ENCODE measurements around the gene SMAD6. TPM values are rescaled to one million over a fixed set of nuclear protein-coding genes. Genes with fewer than 3 reads are reported as not detected.

Gene SMAD6
- total RNA-seq, 2 experiments from 2014 or later = 0.97 to 1.2 TPM

- Mint-ChIP-seq H3K36me3 (ENCODE audit: low read depth) (no peaks in the 10 kb centered on the region), H3K4me1 (ENCODE audit: low read depth) (no peaks in the 10 kb centered on the region), H3K27me3 (ENCODE audit: low read depth) (no peaks in the 10 kb centered on the region), H3K27ac (no peak overlapping the region), H3K4me3 (no peak overlapping the region), H3K9me3 (ENCODE audit: insufficient read depth) (no peaks in the 10 kb centered on the region)
- ATAC-seq (no peak), DNase-seq (no peak)
- POLR2A ChIA-PET = no interaction called here
- CTCF ChIA-PET = no interaction called here
Measured at GRCh38 chr15:66783725-66784124, 81.7 kb downstream of the SMAD6 start.

- ATAC-seq (no peak), DNase-seq (no peak)
- H3K9me3 Mint-ChIP-seq (ENCODE audit: insufficient read depth) = no peaks in the 10 kb centered on the region
- H3K4me1 Mint-ChIP-seq (ENCODE audit: low read depth) = no peaks in the 10 kb centered on the region
- H3K36me3 Mint-ChIP-seq (ENCODE audit: low read depth) = no peaks in the 10 kb centered on the region
- POLR2A ChIA-PET = no interaction called here
- no peaks in the 10 kb centered on the region for H3K27me3 Mint-ChIP-seq (ENCODE audit: low read depth)
- CTCF ChIA-PET = no interaction called here
- no peak overlapping the region for H3K4me3 Mint-ChIP-seq
- H3K27ac Mint-ChIP-seq = no peak overlapping the region
Measured at GRCh38 chr15:66784174-66784573, 82.1 kb downstream of the SMAD6 start.

- POLR2A ChIA-PET = no interaction called here
- no peak overlapping the region for H3K4me3 Mint-ChIP-seq
- no peaks in the 10 kb centered on the region for H3K9me3 Mint-ChIP-seq (ENCODE audit: insufficient read depth)
- CTCF ChIA-PET = no interaction called here
- ATAC-seq (no peak), DNase-seq (no peak)
- H3K4me1 Mint-ChIP-seq (ENCODE audit: low read depth) = no peaks in the 10 kb centered on the region
- no peaks in the 10 kb centered on the region for H3K27me3 Mint-ChIP-seq (ENCODE audit: low read depth)
- H3K27ac Mint-ChIP-seq = no peak overlapping the region
- H3K36me3 Mint-ChIP-seq (ENCODE audit: low read depth) = no peaks in the 10 kb centered on the region
Measured at GRCh38 chr15:66785637-66786036, 83.6 kb downstream of the SMAD6 start.

DNA sequence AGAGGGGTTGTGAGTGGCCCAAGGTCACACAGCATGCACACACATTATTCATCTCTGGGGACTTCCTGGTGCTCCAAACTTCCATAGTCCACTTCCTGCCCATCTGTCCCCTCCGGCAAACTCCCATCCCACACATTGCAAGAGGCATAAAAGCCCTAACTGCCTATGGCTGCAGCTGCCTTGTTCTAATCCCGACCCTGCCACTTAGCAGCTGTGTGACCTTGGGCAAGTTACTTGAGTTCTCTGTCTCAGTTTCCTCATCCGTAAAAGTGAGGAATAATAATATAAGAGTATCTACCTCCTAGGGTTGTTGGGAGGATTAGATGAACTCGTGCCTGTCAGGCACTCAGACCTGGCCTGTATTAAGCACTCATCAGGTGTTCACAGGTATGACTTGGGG lies 84.2 kb downstream of the SMAD6 start:
- Mint-ChIP-seq H3K27ac (no peak overlapping the region), H3K4me1 (ENCODE audit: low read depth) (no peaks in the 10 kb centered on the region), H3K36me3 (ENCODE audit: low read depth) (no peaks in the 10 kb centered on the region), H3K9me3 (ENCODE audit: insufficient read depth) (no peaks in the 10 kb centered on the region), H3K27me3 (ENCODE audit: low read depth) (no peaks in the 10 kb centered on the region), H3K4me3 (no peak overlapping the region)
- POLR2A ChIA-PET = no interaction called here
- CTCF ChIA-PET = no interaction called here
- ATAC-seq (no peak), DNase-seq (no peak)

DNA sequence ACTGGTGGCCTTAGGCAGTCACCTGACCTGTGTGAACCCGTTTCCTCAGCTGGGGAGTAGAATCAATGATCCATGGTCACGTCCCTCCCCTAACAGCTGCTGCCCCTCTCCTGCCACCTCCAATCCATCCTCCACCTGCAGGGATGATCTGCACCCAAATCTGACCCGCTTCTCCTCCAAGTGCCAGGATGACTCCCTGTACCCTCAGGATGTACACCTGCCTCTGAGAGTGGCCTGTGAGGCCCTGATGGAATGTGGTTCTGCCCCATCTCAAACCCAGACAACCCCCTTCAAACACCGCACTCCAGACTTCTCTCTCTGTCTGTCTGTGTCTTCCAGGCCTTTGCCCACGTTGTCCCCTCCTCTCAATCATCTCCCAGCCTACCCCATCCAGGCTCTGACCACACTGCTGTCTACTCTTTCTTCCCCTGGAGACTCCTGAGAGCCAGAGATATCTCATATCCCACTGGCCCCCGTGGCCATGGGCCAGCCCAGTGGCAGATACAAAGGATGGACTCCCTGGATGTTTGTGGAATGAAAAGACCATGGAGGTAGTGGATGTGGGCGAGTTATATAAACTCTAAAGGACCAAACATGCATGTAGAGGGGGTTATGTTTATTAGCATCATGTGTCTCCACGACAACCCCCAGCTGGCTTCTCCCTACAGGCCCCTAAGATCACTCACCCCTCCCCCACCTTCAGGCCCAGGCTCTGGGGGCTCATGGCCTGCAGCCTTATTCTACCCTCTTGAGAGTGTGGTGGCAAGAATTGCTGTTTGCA lies 84.9 kb downstream of the SMAD6 start:
- no peak for DNase-seq
- H3K27ac Mint-ChIP-seq = no peak overlapping the region
- POLR2A ChIA-PET = no interaction called here

GRCh38 chr15:66787489-66787871 lies 85.4 kb downstream of the SMAD6 start:
- Mint-ChIP-seq H3K4me3 (no peak overlapping the region), H3K27me3 (ENCODE audit: low read depth) (no peaks in the 10 kb centered on the region), H3K27ac (no peak overlapping the region), H3K9me3 (ENCODE audit: insufficient read depth) (no peaks in the 10 kb centered on the region), H3K4me1 (ENCODE audit: low read depth) (no peaks in the 10 kb centered on the region), H3K36me3 (ENCODE audit: low read depth) (no peaks in the 10 kb centered on the region)
- ChIA-PET POLR2A (no interaction called here), CTCF (no interaction called here)
- DNase-seq (no peak), ATAC-seq (no peak)

More for the DNA sequence above, 84.9 kb downstream of the SMAD6 start:
- Mint-ChIP-seq H3K9me3 (ENCODE audit: insufficient read depth) (no peaks in the 10 kb centered on the region), H3K27me3 (ENCODE audit: low read depth) (no peaks in the 10 kb centered on the region), H3K4me3 (no peak overlapping the region), H3K36me3 (ENCODE audit: low read depth) (no peaks in the 10 kb centered on the region), H3K4me1 (ENCODE audit: low read depth) (no peaks in the 10 kb centered on the region)
- ATAC-seq = no peak
- CTCF ChIA-PET = no interaction called here

- Mint-ChIP-seq H3K9me3 (ENCODE audit: insufficient read depth) (no peaks in the 10 kb centered on the region), H3K36me3 (ENCODE audit: low read depth) (no peaks in the 10 kb centered on the region), H3K4me1 (ENCODE audit: low read depth) (no peaks in the 10 kb centered on the region), H3K27ac (no peak overlapping the region), H3K27me3 (ENCODE audit: low read depth) (peaks cover 3% of the 10 kb centered on the region), H3K4me3 (no peak overlapping the region)
- ChIA-PET POLR2A (no interaction called here), CTCF (interaction anchor here (3.8 kb wide), 1 partner anchor 63 kb away, joined by 18 read pairs; no protein-coding TSS in a partner anchor)
- DNase-seq (no peak), ATAC-seq (no peak)
Measured at GRCh38 chr15:66788024-66788423, 86.0 kb downstream of the SMAD6 start.

GRCh38 chr15:66789029-66790025 lies 87.3 kb downstream of the SMAD6 start:
- ATAC-seq = no peak
- no peak for DNase-seq
- H3K9me3 Mint-ChIP-seq (ENCODE audit: insufficient read depth) = no peaks in the 10 kb centered on the region
- H3K27ac Mint-ChIP-seq = no peak overlapping the region
- ChIA-PET CTCF (interaction anchor here (0.7 to 3.8 kb wide), 5 partner anchors 12 to 114 kb away, joined by 3 to 18 read pairs (median 5); no protein-coding TSS in a partner anchor), POLR2A (no interaction called here)
- H3K4me1 Mint-ChIP-seq (ENCODE audit: low read depth) = no peaks in the 10 kb centered on the region
- H3K4me3 Mint-ChIP-seq = no peak overlapping the region
- no peaks in the 10 kb centered on the region for H3K36me3 Mint-ChIP-seq (ENCODE audit: low read depth)
- H3K27me3 Mint-ChIP-seq (ENCODE audit: low read depth) = peaks cover 5% of the 10 kb centered on the region

- Mint-ChIP-seq H3K27ac (no peak overlapping the region), H3K36me3 (ENCODE audit: low read depth) (no peaks in the 10 kb centered on the region), H3K27me3 (ENCODE audit: low read depth) (peaks cover 13% of the 10 kb centered on the region), H3K4me1 (ENCODE audit: low read depth) (no peaks in the 10 kb centered on the region), H3K9me3 (ENCODE audit: insufficient read depth) (no peaks in the 10 kb centered on the region), H3K4me3 (no peak overlapping the region)
- no peak for ATAC-seq
- CTCF ChIA-PET = no interaction called here
- POLR2A ChIA-PET = no interaction called here
- no peak for DNase-seq
Measured at GRCh38 chr15:66795851-66796250, 93.8 kb downstream of the SMAD6 start.

DNA sequence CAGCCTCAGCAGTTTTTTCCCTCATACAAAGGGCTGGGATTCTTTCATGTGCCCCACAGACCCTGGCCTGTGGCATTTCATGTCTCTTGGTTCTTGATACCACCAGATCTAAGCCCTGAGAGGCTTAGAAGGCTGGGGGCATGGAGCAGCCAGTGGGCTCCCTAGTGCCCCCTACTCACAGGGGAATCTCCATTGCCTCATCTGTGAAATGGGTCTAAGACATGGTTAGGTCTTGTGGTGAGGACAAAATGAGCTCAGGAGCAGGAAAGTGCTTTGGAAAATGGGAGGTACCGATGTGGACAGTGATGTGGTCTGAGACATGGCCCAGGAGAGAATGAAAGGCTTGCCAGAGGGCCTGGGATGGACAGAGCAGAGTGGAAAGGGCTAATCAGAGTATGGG lies 94.3 kb downstream of the SMAD6 start:
- H3K27me3 Mint-ChIP-seq (ENCODE audit: low read depth) = peaks cover 13% of the 10 kb centered on the region
- H3K36me3 Mint-ChIP-seq (ENCODE audit: low read depth) = no peaks in the 10 kb centered on the region
- no peaks in the 10 kb centered on the region for H3K9me3 Mint-ChIP-seq (ENCODE audit: insufficient read depth)
- ATAC-seq (no peak), DNase-seq (no peak)
- no peak overlapping the region for H3K27ac Mint-ChIP-seq
- CTCF ChIA-PET = no interaction called here
- no peaks in the 10 kb centered on the region for H3K4me1 Mint-ChIP-seq (ENCODE audit: low read depth)
- H3K4me3 Mint-ChIP-seq = no peak overlapping the region
- POLR2A ChIA-PET = no interaction called here

DNA sequence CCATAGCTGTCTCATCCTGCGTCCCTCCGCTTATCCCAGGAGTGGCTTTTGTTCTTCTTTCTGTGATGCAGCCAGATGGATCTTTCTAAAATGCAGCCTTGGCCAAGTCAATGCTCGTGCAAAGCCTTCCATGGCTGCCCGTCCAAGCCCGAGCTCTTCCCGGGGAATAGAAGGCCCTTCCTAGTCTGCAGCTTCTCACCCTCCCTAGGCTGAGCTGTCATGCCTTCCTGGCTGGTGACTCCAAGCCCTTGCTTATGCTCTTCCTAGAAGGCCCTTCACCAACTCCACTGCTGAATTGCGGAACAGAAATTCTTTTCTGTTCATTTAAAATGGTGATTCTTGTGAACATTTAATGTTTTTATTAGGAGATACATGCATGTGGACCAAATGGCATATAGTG lies 95.9 kb downstream of the SMAD6 start:
- ChIA-PET POLR2A (no interaction called here), CTCF (interaction anchor here (0.6 kb wide), 1 partner anchor 799 kb away, joined by 3 read pairs; no protein-coding TSS in a partner anchor)
- ATAC-seq = no peak
- no peak overlapping the region for H3K4me3 Mint-ChIP-seq
- H3K27me3 Mint-ChIP-seq (ENCODE audit: low read depth) = peaks cover 10% of the 10 kb centered on the region
- H3K27ac Mint-ChIP-seq = no peak overlapping the region
- peaks cover 6% of the 10 kb centered on the region for H3K4me1 Mint-ChIP-seq (ENCODE audit: low read depth)
- no peaks in the 10 kb centered on the region for H3K9me3 Mint-ChIP-seq (ENCODE audit: insufficient read depth)
- H3K36me3 Mint-ChIP-seq (ENCODE audit: low read depth) = no peaks in the 10 kb centered on the region
- no peak for DNase-seq

GRCh38 chr15:66798426-66799061 lies 96.5 kb downstream of the SMAD6 start:
- DNase-seq (no peak), ATAC-seq (no peak)
- CTCF ChIA-PET = interaction anchor here (0.6 kb wide), 1 partner anchor 799 kb away, joined by 3 read pairs; no protein-coding TSS in a partner anchor
- no peak overlapping the region for H3K27ac Mint-ChIP-seq
- H3K36me3 Mint-ChIP-seq (ENCODE audit: low read depth) = no peaks in the 10 kb centered on the region
- H3K4me3 Mint-ChIP-seq = no peak overlapping the region
- H3K27me3 Mint-ChIP-seq (ENCODE audit: low read depth) = peaks cover 8% of the 10 kb centered on the region
- peaks cover 7% of the 10 kb centered on the region for H3K4me1 Mint-ChIP-seq (ENCODE audit: low read depth)
- POLR2A ChIA-PET = no interaction called here
- no peaks in the 10 kb centered on the region for H3K9me3 Mint-ChIP-seq (ENCODE audit: insufficient read depth)
